RWPE1 (cell line): ENCODE results near the gene LRRIQ3.
"Not testable (repeated sequence)": the region's sequence is repeated elsewhere in the genome, so short reads cannot be mapped to it uniquely, and the experiment has no call there.

Experiments
- CTCF ChIA-PET: fragments of 350-600 bp; sonication (Branson Sonifier 250); formaldehyde crosslinking; extraction: SDS; loops from one replicate; lab custom pipeline; 2021; lab: Yijun Ruan, JAX
- POLR2A ChIA-PET: fragments of 400-600 bp; formaldehyde crosslinking; extraction: SDS; loops from one replicate; lab custom pipeline; 2020; ENCODE audit warnings: antibody characterized with exemption; ENCODE audit not compliant: low non-redundant PET; lab: Yijun Ruan, JAX
- DNase-seq: peaks from one replicate; pipeline ENCODE4 v3.0.0; 2012; ENCODE audit warnings: low spot score
- H3K27ac ChIP-seq: fragments of 450-650 bp; 2 replicates; pipeline ENCODE4 v1.5.1; 2017
- TF ChIP-seq, protein P1 (sequence below): fragments of 450-650 bp; conservative IDR thresholded peaks from 2 replicates; pipeline ENCODE4 v1.5.1; 2017; ENCODE audit warnings: low read depth, mild to moderate bottlenecking

Gene LRRIQ3

DNA sequence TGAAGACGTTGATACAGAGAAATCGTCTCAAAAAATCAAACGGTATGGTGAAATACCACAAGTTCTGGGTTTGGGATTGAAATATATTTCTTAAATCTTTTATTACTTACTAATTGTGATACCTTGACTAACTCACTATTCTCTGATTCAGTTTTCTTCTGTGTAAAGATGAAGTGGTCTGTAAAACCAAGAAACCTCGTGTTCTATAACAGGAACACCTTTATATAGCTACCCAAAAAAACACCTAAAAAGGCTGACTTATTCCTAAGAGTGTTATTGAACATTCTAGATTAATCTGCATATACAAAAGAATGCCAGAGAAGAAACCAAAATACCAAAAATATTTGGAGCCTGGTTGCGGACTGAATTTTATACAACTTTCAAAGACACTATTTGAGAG is 721 bp downstream of the LRRIQ3 start:
- DNase-seq, result no peak
- CTCF ChIA-PET, result no interaction called here
- TF ChIP-seq, protein P1, sequence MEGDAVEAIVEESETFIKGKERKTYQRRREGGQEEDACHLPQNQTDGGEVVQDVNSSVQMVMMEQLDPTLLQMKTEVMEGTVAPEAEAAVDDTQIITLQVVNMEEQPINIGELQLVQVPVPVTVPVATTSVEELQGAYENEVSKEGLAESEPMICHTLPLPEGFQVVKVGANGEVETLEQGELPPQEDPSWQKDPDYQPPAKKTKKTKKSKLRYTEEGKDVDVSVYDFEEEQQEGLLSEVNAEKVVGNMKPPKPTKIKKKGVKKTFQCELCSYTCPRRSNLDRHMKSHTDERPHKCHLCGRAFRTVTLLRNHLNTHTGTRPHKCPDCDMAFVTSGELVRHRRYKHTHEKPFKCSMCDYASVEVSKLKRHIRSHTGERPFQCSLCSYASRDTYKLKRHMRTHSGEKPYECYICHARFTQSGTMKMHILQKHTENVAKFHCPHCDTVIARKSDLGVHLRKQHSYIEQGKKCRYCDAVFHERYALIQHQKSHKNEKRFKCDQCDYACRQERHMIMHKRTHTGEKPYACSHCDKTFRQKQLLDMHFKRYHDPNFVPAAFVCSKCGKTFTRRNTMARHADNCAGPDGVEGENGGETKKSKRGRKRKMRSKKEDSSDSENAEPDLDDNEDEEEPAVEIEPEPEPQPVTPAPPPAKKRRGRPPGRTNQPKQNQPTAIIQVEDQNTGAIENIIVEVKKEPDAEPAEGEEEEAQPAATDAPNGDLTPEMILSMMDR, result no peak
- POLR2A ChIA-PET, result no interaction called here
- H3K27ac ChIP-seq, result no peak overlapping the region

DNA sequence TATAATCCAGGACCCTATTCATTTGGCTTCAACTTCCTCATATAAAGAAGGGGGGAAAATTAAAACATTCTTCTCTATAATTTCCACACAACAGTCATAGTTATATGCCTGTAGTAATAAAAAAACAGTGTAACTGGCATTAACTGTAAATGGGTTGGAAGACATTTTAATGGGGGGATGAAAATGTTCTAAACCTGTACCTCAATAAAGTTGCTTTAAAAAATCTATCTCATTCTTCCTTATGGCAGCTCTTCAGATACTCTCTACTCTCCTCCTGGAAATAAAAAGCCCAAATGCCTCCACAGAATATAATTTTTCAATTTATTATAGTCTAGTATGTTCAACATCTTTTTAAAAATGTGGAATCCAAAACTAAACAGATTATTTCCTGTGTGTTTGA is 2.6 kb downstream of the LRRIQ3 start:
- ChIA-PET CTCF (interaction anchor here (0.7 kb wide), 1 partner anchor 78 kb away, joined by 6 read pairs; no protein-coding TSS in a partner anchor), POLR2A (no interaction called here)
- DNase-seq, result no peak
- TF ChIP-seq, protein P1, result no peak
- H3K27ac ChIP-seq, result no peak overlapping the region

DNA sequence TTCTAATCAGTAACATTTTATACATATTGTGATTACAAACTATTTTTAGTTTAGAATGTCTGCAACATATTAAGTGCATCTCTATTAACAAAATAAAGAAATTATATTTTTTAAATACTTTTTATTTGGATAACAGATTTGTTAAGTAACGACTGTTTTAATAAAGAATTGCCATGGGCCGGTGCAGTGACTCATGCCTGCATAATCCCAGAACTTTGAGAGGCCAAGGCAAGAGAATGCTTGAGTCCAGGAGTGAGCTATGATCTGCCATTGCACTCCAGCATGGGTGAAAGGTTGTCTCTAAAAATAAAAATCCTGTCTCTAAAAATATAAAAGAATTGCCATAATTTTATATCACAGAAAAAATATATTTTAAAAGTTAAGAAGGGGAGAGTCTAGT is 4.1 kb downstream of the LRRIQ3 start:
- POLR2A ChIA-PET, result no interaction called here

DNA sequence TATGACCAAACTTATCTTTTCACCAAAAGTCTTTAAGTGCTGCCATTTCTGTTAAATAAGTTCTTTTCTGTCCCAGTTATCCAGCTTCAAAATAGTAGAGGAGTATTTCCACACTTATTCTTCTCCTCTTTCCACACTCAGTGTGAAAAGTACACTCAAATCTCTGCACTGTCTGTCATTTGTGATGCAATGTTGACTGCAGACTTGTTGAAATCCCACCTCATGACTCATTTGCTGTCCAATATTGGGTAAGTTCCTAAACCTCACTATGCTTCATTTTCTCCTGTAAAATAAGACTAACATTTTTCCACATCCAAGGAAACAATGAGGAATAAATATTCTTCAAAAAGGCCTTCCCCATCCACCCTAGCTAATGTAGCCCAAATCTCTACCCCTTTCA is 17.5 kb downstream of the LRRIQ3 start:
- no peak for DNase-seq
- no peak overlapping the region for H3K27ac ChIP-seq
- TF ChIP-seq, protein P1, result no peak
- ChIA-PET CTCF (no interaction called here), POLR2A (no interaction called here)

More for the DNA sequence above, 4.1 kb downstream of the LRRIQ3 start:
- CTCF ChIA-PET, result interaction anchor here (1.2 kb wide), 1 partner anchor 11 kb away, joined by 4 read pairs; no protein-coding TSS in a partner anchor
- DNase-seq, result peak; percentile 3
- TF ChIP-seq, protein P1, result no peak
- no peak overlapping the region for H3K27ac ChIP-seq

DNA sequence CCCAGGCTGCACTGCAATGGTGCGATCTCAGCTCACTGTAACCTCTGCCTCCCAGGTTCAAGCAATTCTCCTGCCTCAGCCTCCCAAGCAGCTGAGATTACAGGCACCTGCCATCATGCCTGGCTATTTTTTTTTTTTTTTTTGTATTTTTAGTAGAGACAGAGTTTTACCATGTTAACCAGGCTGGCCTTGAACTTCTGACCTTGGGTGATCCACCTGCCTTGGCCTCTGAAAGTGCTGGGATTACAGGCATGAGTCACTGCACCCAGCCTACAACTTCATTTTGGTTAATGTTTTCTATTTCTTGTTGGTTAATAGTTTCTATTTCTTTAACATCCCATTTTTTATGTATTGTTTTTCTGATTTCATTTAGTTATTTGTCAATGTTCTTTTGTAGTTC is 23.6 kb downstream of the LRRIQ3 start:
- POLR2A ChIA-PET, H3K27ac ChIP-seq, CTCF ChIA-PET, DNase-seq: not testable (repeated sequence)

DNA sequence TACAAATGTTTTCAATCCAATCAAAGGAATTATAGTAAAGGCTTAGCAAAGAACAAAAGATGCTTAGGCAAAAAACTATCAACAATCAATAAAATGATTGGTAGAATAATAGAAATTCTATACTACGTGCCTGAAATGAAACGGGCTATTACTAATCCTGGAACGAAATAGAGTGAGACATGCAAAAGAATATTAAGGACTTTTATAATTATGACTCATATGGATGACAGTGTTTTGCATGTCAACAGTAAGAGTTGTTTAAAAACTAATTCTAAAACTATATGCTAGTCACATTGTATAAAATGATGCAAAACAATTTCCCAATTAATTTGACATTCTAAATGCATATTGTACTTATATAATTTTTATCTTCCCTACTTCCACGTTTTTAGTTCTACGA is 35.6 kb downstream of the LRRIQ3 start:
- DNase-seq, result no peak
- H3K27ac ChIP-seq, result no peak overlapping the region
- ChIA-PET POLR2A (no interaction called here), CTCF (no interaction called here)
- TF ChIP-seq, protein P1, result no peak

DNA sequence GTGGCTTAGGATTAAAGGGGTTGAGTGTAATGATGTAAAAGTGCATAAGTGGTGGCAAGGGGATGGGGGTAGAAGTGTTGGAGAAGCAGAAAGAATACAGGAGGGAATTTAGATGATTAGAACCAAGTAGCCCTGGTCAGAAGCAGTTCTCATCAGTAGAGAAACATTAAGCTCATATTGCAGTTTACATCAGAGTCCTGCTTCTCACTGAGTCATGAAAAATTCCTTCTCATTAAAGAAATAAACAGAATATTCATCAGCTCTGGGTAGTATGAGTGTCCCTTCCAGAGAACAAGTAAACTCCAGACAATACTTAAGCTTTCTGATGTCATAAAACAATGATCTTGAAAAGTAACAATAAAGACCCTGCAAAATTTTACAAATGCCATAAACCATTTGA is 36.5 kb downstream of the LRRIQ3 start:
- H3K27ac ChIP-seq, result no peak overlapping the region
- TF ChIP-seq, protein P1, result no peak
- DNase-seq, result no peak
- POLR2A ChIA-PET, result no interaction called here
- CTCF ChIA-PET, result no interaction called here
